ENCODE results near the gene COMT.

Gene COMT

DNA sequence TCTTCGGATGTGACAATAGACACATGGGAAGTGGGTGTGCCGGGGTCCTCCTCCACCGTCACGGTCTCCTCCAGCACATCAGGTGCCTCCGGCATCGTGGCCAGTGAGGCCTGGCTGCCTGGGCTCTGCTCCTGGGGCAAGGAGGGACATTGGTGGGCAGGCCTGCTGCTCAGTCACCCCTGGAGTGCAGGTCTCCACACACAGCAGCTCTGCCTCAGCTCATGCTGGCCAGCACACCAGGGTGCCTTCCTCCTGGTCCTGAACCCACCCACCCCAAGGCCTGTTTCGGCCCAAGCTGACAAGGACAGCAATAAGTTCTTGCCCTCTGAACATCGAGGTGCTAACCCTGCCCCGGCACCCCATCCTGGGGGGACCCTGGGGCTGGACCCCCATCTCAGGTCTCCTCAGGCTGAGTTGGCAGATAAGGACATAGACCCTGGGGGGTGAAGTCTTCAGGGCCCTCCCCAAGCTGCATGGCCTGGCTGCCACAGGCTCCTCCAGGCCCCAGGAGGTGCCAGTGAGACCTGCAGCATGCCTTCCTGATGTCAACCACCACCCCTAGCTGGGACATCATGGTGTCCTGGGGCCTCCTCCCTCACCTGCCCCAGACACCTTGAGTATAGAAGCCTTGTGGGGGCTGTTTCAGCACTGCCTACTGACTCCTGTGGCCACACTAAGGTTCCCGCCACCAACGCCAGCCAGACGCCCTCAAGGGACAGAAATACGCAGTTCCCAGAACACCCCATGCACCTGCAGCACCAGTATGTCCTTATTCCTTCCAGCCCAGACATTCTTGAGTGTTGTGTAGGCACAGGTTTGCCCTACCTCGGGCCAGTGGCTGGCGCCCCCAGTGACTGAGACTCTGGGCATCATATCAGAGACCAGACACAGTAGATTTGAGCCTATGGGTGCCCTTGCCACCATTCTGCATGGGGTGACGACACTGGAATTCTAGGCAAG, 40.7 kb downstream of the COMT start:
- no peak overlapping the region for H3K4me3 ChIP-seq (ENCODE audit: low read depth, low read length)
- TF ChIP-seq, protein P1, sequence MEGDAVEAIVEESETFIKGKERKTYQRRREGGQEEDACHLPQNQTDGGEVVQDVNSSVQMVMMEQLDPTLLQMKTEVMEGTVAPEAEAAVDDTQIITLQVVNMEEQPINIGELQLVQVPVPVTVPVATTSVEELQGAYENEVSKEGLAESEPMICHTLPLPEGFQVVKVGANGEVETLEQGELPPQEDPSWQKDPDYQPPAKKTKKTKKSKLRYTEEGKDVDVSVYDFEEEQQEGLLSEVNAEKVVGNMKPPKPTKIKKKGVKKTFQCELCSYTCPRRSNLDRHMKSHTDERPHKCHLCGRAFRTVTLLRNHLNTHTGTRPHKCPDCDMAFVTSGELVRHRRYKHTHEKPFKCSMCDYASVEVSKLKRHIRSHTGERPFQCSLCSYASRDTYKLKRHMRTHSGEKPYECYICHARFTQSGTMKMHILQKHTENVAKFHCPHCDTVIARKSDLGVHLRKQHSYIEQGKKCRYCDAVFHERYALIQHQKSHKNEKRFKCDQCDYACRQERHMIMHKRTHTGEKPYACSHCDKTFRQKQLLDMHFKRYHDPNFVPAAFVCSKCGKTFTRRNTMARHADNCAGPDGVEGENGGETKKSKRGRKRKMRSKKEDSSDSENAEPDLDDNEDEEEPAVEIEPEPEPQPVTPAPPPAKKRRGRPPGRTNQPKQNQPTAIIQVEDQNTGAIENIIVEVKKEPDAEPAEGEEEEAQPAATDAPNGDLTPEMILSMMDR (IDR thresholded peaks at IDR 0.05; ENCODE audit: low read depth, low read length) = no peak
- no peak for DNase-seq
- no peaks in the 10 kb centered on the region for H3K9me3 ChIP-seq (ENCODE audit: severe bottlenecking)
- H3K36me3 ChIP-seq = peaks cover 38% of the 10 kb centered on the region
- H3K27ac ChIP-seq = no peak overlapping the region
- no peaks in the 10 kb centered on the region for H3K27me3 ChIP-seq (ENCODE audit: insufficient read depth, low read depth, severe bottlenecking)

DNA sequence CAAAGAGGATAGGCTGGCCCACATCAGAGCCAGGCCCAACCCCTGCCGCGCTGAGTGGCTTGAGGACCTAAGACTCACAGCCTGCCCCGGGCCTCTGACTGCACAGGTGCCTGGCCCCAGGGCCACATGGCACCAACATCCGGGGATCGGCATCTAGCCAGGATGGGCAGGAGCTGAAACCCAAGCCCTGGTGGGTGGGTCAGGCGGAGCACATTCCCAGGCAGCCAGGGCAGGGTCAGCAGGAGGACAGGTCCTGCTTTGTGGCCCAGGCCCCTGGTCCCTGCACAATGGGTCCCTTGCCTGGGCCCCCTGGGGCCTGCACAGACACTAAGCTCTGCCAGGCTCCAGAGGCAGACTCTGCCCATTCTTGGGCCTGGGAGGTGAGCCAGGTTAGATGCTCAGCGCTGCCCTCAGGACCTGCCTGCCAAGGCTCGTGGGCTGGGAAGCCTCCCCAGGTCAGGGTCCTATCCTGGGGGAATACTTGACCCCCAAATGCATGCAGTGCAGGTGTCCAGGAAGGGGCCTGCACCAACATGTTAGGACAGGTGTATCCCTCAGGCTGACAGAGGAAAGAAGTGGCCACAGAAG, 41.5 kb downstream of the COMT start:
- H3K27me3 ChIP-seq (ENCODE audit: insufficient read depth, low read depth, severe bottlenecking) = no peaks in the 10 kb centered on the region
- no peak for DNase-seq
- H3K9me3 ChIP-seq (ENCODE audit: severe bottlenecking) = no peaks in the 10 kb centered on the region
- H3K36me3 ChIP-seq = peaks cover 34% of the 10 kb centered on the region
- peak overlapping the region; percentile 31; the same call in 1 of the 2 replicates for H3K27ac ChIP-seq
- TF ChIP-seq, protein P1 (IDR thresholded peaks at IDR 0.05; ENCODE audit: low read depth, low read length) = no peak
- H3K4me3 ChIP-seq (ENCODE audit: low read depth, low read length) = no peak overlapping the region

DNA sequence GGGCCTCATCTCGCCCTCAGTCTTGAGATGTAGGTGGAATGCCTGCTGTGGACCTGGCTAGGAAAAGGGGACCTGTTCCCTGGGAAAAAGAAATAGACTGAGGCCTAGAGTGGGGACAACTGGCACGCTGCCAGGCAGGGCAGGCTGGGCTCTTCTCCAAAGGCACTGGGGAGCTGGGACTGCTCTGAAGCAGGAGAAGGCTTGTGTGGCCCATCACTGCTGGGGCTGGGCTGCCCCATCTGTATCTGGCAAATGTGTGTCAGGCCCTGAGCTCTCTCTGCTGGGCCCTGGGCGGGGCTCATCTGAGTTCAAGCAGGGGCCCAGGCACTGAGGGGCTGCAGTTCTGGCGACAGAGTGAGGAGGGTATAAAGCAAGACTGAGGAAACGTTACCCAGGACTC, 42.2 kb downstream of the COMT start:
- DNase-seq = no peak
- Histone ChIP-seq H3K27ac (peak overlapping the region; percentile 31), H3K9me3 (ENCODE audit: severe bottlenecking) (no peaks in the 10 kb centered on the region), H3K4me3 (ENCODE audit: low read depth, low read length) (no peak overlapping the region), H3K27me3 (ENCODE audit: insufficient read depth, low read depth, severe bottlenecking) (no peaks in the 10 kb centered on the region), H3K36me3 (peaks cover 27% of the 10 kb centered on the region)
- TF ChIP-seq, protein P1 (IDR thresholded peaks at IDR 0.05; ENCODE audit: low read depth, low read length) = no peak

DNA sequence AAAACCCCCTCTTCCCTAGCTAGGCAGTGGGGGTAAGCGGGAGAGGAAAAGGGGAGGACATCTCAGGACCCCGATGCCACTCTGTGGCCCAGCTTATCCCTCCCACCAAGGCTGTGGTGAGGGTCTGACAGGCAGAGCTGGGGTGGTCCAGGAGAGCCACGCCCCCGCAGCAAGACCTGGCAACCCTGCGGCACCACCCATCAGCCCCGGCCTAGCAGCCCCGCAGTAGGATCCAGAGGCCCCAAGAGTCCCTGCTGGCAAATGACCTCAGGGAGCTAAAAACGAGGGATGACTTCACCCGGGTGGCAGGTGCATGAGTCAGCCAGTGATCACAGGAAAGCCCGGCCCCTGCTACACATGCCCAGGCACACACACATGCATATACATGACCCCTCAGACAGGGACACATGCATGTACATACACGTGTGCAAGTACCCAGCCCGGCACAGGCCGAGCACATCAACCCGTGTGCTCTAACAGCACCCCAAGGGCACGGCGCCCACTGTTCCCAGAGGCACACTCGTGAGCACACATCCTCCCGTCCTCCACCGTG, 42.7 kb downstream of the COMT start:
- Histone ChIP-seq H3K36me3 (peaks cover 22% of the 10 kb centered on the region), H3K27me3 (ENCODE audit: insufficient read depth, low read depth, severe bottlenecking) (no peaks in the 10 kb centered on the region), H3K27ac (peak overlapping the region; percentile 31), H3K9me3 (ENCODE audit: severe bottlenecking) (no peaks in the 10 kb centered on the region), H3K4me3 (ENCODE audit: low read depth, low read length) (no peak overlapping the region)
- TF ChIP-seq, protein P1 (IDR thresholded peaks at IDR 0.05; ENCODE audit: low read depth, low read length) = no peak
- peak; percentile 50 for DNase-seq

DNA sequence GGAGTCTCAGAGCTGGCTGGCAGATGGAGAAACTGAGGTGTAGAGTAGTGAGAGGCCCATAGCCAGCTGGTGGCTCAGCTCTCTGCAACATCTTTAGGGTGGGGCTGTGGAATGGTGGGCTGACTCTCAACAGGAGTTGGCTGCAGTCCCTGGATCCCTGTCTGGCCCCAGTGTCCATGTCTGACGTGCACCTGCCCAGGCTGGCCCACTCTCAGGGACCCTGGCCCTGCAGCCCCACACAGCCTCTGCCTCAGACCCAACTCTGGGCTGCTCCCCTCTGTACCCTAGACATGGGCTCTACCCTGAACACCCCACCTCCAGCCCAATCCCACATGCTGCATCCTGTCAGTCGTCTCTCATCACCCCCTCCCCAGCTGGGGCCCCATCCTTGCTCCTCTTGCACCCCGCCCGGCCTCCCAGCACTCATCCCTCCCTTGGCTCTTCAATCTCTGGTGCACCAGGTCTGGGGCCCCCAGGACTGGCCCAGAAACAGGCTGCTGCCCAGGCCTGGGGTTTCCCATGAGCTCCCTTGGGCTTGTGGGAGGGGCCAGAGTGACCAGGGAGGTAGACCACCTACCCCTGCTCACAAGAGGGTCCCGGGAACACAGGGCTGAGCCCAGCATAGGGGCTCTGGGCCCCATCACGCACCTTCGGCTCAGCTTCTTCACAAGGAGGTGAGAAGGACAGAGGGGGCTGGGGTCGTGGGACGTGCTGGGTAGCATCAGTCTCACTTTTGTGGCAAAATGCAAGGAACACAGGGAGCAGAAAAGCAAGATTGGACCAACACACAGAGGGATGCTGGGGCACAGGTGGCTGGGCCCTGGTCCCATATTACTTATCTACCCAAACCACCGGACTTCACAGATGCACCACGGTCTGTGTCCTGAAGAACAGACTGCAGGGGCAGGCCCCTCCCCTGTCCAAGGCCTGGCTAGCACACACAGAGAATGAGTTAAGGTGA, 43.6 kb downstream of the COMT start:
- no peak overlapping the region for H3K4me3 ChIP-seq (ENCODE audit: low read depth, low read length)
- TF ChIP-seq, protein P1 (IDR thresholded peaks at IDR 0.05; ENCODE audit: low read depth, low read length) = no peak
- H3K36me3 ChIP-seq = peaks cover 16% of the 10 kb centered on the region
- no peaks in the 10 kb centered on the region for H3K9me3 ChIP-seq (ENCODE audit: severe bottlenecking)
- H3K27me3 ChIP-seq (ENCODE audit: insufficient read depth, low read depth, severe bottlenecking) = no peaks in the 10 kb centered on the region
- DNase-seq = no peak
- peak overlapping the region; percentile 6; the same call in 1 of the 2 replicates for H3K27ac ChIP-seq
